Activated naive CD8-positive, alpha-beta T cell treated with anti-CD3 and anti-CD28 coated beads for 36 hours (primary cell): ENCODE results near the gene RYR2. TPM values are rescaled to one million over a fixed set of nuclear protein-coding genes. Genes with fewer than 3 reads are reported as not detected.

Experiments used
- DNase-seq: peaks from one replicate; pipeline ENCODE4 v3.0.0; 2021
- H3K27ac Mint-ChIP-seq: one replicate; pipeline ENCODE4 v1.8.0; 2022; ENCODE audit warnings: mild to moderate bottlenecking, moderate library complexity, mixed read lengths
- H3K27me3 Mint-ChIP-seq: one replicate; pipeline ENCODE4 v1.8.0; 2022; ENCODE audit warnings: mild to moderate bottlenecking, mixed read lengths
- H3K36me3 Mint-ChIP-seq: one replicate; pipeline ENCODE4 v1.8.0; 2021; ENCODE audit warnings: mild to moderate bottlenecking, mixed read lengths
- H3K4me1 Mint-ChIP-seq: one replicate; pipeline ENCODE4 v1.8.0; 2021; ENCODE audit warnings: mixed read lengths
- H3K4me3 Mint-ChIP-seq: one replicate; pipeline ENCODE4 v1.8.0; 2022; ENCODE audit warnings: mild to moderate bottlenecking, moderate library complexity, mixed read lengths
- H3K9me3 Mint-ChIP-seq: one replicate; pipeline ENCODE4 v1.8.0; 2022; ENCODE audit warnings: mixed read lengths
- total RNA-seq, 2 experiments: library from RNA; stranded (reverse); gene quantifications; one replicate each; pipeline ENCODE4 v1.2.3, GENCODE V29; 2021

The RYR2 gene
- total RNA-seq, 2 experiments from 2014 or later: not detected

DNA sequence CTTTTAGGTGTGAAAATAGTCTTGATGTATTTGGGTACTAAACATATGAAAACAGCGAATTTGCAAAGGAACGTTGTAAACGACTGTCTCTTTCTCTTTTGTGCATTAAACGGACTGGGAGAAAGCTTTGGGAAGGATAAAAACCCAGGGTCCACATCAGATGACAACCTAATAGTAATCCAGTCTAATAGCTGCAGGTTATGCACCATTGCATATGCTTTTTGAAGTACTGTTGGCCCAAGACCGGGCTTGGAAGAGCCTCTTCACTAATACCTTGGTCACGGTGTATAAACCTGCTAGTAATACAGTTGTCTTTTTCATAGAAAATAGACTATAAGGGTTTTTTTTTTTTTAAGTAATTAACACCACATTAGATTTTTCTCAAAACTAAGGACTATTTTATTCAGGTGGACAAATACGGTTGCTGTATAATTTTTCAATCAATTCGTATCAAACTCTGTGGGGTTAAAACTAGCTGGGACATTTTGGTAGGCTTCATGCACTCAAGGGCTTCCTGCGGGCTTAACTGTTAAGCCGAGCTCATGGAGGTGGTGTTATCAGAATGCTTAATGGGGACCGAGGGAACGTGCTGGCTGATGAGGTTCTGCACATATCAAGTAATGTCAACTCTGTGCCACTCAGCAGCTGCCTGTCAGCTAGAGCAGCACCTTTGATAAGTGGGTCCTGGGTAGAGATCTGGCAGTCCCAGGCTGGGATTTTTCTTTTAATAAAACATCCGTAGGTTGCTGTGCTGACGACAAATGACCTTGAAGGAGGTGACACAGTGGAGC is 2.1 kb downstream of the RYR2 start:
- H3K27me3 Mint-ChIP-seq: peaks cover 55% of the 10 kb centered on the region
- H3K4me3 Mint-ChIP-seq: no peak overlapping the region
- peaks cover 7% of the 10 kb centered on the region for H3K4me1 Mint-ChIP-seq
- DNase-seq: no peak
- H3K9me3 Mint-ChIP-seq: no peaks in the 10 kb centered on the region
- H3K36me3 Mint-ChIP-seq: no peaks in the 10 kb centered on the region
- no peak overlapping the region for H3K27ac Mint-ChIP-seq

DNA sequence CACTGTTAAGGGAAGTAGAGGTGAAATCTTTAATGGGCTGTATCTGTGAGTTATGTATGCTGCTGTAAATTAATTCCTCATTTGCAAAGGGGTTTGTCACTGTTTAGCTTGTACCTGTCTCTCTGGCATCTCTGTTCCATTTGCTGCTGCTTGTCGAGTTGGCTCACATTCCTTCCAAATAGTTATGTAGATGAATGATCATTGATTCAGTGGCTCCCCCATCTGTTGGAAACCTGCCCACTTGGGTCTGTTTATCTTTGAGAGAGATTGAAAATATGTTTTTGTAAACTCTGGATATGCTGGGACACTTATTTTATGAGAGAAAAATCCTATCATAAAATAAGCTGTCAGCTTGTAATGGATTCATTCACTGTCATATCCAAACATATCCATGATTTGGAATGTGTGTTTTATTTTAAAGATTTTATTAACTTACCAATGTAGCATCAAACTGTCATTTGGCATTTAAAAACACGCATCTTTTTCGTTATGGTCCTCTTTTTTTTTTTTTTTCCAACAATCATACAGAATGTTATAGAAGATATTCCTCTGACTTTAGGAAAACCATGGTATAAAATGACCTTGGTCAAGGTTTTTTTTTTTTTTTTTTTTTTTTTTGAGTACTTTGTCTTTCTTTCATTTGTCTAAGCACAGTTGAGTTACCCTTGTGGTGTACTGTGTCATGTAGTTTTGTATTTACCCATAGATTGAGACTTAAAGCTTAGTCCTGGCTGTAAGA is 3.5 kb downstream of the RYR2 start:
- Mint-ChIP-seq H3K4me3 (no peak overlapping the region), H3K27ac (no peak overlapping the region), H3K4me1 (peaks cover 7% of the 10 kb centered on the region), H3K27me3 (peaks cover 52% of the 10 kb centered on the region), H3K9me3 (no peaks in the 10 kb centered on the region), H3K36me3 (no peaks in the 10 kb centered on the region)
- DNase-seq: no peak

DNA sequence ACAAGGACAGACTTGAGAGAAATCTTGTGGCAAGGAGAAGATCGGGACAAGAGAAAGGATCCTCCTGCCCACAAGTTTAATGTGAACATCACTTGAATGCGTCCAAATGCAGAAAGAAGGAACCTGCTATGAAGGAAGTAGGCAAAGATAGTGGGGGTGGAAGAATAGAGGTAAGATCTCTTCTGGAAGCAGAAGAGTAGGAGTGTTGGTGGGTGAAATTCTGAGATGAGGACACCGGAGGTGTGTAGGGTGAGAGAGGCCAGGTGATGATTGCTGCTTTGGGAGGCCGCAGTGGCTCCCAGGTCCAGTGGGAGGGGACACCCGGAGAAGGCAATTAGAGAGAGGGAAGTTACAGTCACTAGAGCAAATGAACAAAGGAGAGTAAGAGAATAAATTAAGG is 6.8 kb downstream of the RYR2 start:
- H3K4me3 Mint-ChIP-seq: no peak overlapping the region

DNA sequence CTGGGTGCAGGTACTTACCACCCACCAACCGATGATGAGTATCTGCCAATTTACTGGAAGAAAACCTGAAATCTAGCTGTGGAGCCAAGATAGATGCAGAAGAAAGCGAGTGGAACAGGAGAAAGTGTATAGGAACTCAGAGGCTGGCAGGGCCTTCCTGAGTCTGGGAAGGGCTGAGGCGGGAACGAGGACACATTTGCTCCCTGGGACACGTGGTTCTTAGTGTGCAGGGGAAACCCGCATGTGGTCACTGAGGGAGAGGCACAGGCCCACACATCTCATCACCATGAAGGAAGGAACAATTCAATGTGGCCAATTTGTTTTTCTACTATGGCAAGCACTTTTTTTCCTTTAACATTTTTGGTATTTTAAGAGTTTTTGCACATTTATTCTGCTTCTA is 8.2 kb downstream of the RYR2 start:
- Mint-ChIP-seq H3K4me3 (no peak overlapping the region), H3K27ac (no peak overlapping the region), H3K36me3 (no peaks in the 10 kb centered on the region), H3K27me3 (peaks cover 35% of the 10 kb centered on the region), H3K9me3 (no peaks in the 10 kb centered on the region), H3K4me1 (no peaks in the 10 kb centered on the region)
- no peak for DNase-seq

More for the DNA sequence above, 6.8 kb downstream of the RYR2 start:
- H3K27ac Mint-ChIP-seq: no peak overlapping the region
- peaks cover 39% of the 10 kb centered on the region for H3K27me3 Mint-ChIP-seq
- no peaks in the 10 kb centered on the region for H3K4me1 Mint-ChIP-seq
- no peaks in the 10 kb centered on the region for H3K9me3 Mint-ChIP-seq
- no peak for DNase-seq
- no peaks in the 10 kb centered on the region for H3K36me3 Mint-ChIP-seq

DNA sequence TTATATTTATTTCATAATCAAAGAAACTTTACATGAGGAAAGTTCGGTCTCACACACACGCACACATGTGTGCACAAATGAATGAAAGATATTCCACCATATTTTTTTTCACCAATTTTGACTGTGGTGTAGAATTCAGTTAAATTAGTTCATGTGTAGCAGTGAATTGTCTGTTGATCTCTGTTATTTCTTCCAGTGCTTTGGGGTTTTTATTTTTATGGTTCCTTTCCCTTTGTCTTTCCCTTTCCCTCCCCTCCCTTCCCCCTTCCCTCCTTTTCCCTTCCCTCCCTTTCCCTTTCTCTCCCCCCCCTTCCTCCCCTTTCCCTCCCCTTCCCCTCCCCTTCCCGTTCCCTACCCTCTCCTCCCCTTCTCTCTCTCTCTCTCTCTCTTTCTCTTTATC is 8.9 kb downstream of the RYR2 start:
- no peak overlapping the region for H3K4me3 Mint-ChIP-seq
- no peak overlapping the region for H3K27ac Mint-ChIP-seq
- no peaks in the 10 kb centered on the region for H3K36me3 Mint-ChIP-seq
- H3K27me3 Mint-ChIP-seq: peaks cover 32% of the 10 kb centered on the region
- H3K9me3 Mint-ChIP-seq: no peaks in the 10 kb centered on the region
- no peak for DNase-seq
- no peaks in the 10 kb centered on the region for H3K4me1 Mint-ChIP-seq

DNA sequence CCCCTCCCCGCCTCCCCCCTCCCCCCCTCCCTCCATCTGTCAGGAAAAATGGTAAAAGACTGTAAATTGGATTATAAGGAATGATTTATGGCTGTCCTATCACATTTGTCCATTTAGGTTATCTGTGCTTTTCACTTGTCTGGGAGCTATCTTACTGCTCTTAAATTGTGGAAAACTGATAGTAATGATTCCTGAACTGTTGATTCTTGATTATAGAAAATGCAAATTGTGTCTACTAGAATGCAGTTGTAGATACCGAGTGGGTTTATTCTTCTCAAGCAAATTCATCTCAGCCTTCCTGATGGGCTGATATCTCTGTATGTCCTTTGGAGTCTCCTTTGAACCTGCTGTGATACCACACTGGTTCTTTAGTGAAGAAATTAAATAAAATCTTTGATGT is 12.3 kb downstream of the RYR2 start:
- H3K4me1 Mint-ChIP-seq: no peaks in the 10 kb centered on the region
- no peak overlapping the region for H3K4me3 Mint-ChIP-seq
- no peaks in the 10 kb centered on the region for H3K36me3 Mint-ChIP-seq
- H3K9me3 Mint-ChIP-seq: no peaks in the 10 kb centered on the region
- H3K27me3 Mint-ChIP-seq: peaks cover 29% of the 10 kb centered on the region
- no peak overlapping the region for H3K27ac Mint-ChIP-seq
- no peak for DNase-seq

DNA sequence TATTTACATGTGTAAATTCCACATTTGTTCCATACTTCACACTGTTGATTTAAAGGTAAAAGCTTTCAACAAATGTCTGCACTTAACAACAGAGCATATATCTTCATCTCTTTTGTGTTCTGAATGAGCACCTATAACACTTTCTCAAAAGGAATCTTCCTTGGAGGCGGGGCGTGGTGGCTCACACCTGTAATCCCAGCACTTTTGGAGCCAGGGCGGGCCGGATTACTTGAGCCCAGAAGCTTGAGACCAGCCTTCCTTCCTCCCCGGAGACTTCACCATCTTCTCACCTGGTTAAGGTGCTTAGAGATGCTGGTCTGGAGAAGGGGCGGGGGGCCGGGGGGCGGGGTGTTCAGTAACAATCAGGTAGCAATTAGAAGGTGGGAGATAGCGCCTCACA is 16.5 kb downstream of the RYR2 start:
- Mint-ChIP-seq H3K4me1 (no peaks in the 10 kb centered on the region), H3K9me3 (no peaks in the 10 kb centered on the region), H3K27me3 (peaks cover 17% of the 10 kb centered on the region), H3K27ac (no peak overlapping the region), H3K36me3 (no peaks in the 10 kb centered on the region), H3K4me3 (no peak overlapping the region)
- no peak for DNase-seq

DNA sequence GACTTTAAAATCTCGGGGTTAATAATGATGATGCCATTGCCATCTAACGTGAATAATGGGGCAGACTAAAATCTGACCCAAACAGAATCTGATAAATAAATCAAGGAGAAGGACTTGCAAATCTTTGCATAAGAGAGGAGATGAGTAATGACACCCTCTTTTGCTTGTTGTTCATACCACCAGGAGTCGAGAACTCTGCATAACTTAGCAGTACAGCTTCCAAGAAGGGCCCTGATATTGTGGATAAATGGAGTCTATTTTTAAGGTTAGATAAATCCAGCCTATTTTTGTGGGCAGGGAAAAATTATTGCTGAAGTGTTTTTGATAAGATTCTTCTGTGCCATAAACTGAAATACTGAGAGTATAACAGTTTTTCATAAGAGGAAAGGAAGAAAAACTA is 17.3 kb downstream of the RYR2 start:
- no peaks in the 10 kb centered on the region for H3K4me1 Mint-ChIP-seq
- no peak overlapping the region for H3K4me3 Mint-ChIP-seq
- H3K36me3 Mint-ChIP-seq: no peaks in the 10 kb centered on the region
- H3K27ac Mint-ChIP-seq: no peak overlapping the region
- no peaks in the 10 kb centered on the region for H3K9me3 Mint-ChIP-seq
- DNase-seq: no peak
- peaks cover 12% of the 10 kb centered on the region for H3K27me3 Mint-ChIP-seq

DNA sequence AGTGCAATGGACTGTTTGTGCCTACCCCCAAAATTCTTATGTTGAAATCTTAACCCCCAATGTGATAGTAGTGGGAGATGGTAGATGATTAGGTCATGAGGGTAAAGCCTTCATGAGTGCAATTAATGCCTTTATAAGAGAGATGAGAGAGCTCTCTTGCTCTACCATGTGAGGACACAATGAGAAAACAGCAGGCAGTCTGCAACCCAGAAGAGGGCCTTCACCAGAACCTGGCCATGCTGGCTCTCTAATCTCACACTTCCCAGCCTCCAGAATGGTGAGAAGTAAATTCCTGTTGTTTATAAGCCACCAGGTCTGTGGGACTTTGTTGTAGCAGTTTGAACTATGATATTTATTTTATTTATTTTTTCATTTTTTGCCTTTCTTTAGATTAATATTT is 21.0 kb downstream of the RYR2 start:
- Mint-ChIP-seq H3K4me3 (no peak overlapping the region), H3K27me3 (peaks cover 17% of the 10 kb centered on the region), H3K27ac (no peak overlapping the region), H3K4me1 (no peaks in the 10 kb centered on the region), H3K36me3 (no peaks in the 10 kb centered on the region), H3K9me3 (no peaks in the 10 kb centered on the region)
- DNase-seq: no peak

DNA sequence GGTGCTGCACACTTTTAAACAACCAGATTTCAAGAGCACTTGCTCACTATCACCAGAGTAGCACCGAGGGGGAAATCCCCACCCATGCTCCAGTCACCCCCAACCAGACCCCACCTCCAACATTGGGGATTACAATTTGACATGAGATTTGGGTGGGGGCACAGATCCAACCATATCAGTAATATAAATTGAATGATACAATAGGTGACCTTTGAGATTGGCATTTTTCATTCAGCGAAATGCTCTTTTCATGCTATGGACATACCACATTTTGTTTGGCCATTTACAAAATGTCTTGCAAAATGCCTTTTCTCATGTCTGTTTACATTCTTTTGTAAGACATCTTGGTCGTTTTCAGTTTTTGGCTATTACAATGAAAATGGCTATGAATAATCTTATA is 23.9 kb downstream of the RYR2 start:
- Mint-ChIP-seq H3K9me3 (no peaks in the 10 kb centered on the region), H3K27me3 (peaks cover 24% of the 10 kb centered on the region), H3K27ac (no peak overlapping the region), H3K4me3 (no peak overlapping the region), H3K36me3 (no peaks in the 10 kb centered on the region), H3K4me1 (no peaks in the 10 kb centered on the region)
- DNase-seq: no peak

DNA sequence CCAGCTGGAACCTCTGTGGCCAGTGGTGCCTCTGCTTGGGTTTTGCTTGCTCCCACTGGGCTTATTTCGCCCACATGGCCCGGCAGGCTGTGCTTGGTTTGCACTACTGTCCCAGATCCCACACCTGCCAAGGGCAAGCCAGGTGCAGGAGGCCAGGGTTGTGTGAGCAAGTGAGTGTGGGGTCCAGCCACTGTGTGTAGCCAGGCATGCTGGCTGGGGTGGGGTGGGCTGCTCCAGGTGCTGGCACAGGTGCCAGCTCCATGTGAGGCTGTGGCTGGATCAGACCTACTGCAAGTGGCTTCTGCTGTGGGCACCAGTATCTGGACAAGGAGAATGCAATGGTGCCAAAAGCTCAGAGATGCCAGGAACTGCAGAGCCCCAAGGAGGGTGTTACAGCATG is 28.5 kb downstream of the RYR2 start:
- DNase-seq: no peak
- Mint-ChIP-seq H3K27me3 (peaks cover 32% of the 10 kb centered on the region), H3K9me3 (no peaks in the 10 kb centered on the region), H3K4me3 (no peak overlapping the region), H3K36me3 (no peaks in the 10 kb centered on the region), H3K27ac (no peak overlapping the region), H3K4me1 (no peaks in the 10 kb centered on the region)

DNA sequence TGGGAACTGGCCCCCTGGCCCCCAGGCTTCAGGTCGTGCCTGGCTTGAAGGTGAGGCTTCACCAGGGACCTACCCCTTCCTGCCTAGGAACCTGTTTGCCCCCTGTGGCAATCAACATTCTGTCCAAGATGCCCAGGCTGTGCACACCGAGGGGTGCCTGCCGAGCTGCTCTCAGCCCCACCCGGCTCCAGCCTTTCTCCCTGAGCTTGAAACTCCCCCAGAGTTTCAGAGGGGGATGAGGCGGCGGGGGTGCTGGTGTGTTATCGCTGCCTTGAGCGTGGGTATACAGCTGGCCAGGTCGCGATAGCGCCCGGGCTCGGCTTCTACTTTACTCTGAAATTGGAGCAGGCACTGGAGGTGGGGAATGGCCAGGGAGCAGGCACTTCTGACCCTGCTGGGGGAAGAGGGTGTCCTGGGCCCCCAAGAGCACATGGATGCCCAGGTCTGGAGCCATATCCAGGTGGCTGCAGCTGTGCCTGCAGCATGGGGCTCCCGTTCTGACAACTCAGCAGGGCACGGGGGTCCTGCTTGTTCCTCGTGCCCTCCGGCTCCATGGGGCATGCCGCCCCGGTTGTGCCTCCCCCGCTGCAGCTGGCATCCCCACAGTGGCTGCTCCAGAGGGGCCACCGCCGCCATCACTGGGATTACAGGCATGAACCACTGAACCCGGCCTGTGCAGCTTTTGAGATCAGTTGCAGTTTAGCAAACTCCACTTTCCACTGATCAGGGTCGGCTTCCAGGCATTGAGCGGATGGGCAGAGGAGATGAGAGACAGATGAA is 29.8 kb downstream of the RYR2 start:
- no peak for DNase-seq
- H3K4me3 Mint-ChIP-seq: no peak overlapping the region

DNA sequence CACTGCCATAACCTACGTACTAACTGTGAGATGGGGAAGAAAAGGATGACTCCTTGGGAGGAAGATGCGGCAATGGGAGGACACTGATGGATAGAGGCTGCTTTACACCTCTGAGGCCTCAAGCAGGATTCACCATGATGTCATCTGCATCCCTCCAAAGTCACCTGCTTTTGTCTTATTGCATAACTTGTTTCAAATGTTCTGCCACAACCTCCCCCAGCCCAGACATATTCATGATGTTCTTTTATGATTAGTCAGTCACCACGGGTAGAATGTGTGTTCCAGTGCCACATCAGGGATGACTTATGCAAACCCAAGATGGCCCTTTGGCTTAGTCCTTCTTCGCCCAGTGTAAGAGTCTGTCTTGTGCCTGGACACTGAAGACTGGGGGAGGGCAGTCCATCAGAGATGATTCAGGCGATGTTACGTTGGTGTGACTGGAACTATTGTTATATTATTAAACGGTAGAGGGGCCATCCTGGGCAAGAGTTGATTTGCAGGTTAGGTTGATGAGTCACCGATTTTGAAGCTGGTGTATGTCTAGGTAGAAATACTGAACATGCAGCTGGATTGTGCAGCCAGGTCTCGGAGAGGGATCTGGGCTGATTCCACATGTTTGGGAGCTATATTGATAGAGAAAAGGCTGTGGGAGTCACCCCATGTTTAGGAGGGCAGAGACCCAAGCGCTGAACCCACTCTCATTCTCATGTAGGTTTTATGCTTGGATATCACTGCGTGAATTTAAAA is 32.6 kb downstream of the RYR2 start:
- Mint-ChIP-seq H3K27ac (no peak overlapping the region), H3K4me3 (no peak overlapping the region), H3K9me3 (no peaks in the 10 kb centered on the region), H3K27me3 (peaks cover 11% of the 10 kb centered on the region), H3K36me3 (no peaks in the 10 kb centered on the region), H3K4me1 (no peaks in the 10 kb centered on the region)
- no peak for DNase-seq

More for the DNA sequence above, 29.8 kb downstream of the RYR2 start:
- Mint-ChIP-seq H3K9me3 (no peaks in the 10 kb centered on the region), H3K36me3 (no peaks in the 10 kb centered on the region), H3K27ac (no peak overlapping the region), H3K4me1 (no peaks in the 10 kb centered on the region), H3K27me3 (peaks cover 29% of the 10 kb centered on the region)

DNA sequence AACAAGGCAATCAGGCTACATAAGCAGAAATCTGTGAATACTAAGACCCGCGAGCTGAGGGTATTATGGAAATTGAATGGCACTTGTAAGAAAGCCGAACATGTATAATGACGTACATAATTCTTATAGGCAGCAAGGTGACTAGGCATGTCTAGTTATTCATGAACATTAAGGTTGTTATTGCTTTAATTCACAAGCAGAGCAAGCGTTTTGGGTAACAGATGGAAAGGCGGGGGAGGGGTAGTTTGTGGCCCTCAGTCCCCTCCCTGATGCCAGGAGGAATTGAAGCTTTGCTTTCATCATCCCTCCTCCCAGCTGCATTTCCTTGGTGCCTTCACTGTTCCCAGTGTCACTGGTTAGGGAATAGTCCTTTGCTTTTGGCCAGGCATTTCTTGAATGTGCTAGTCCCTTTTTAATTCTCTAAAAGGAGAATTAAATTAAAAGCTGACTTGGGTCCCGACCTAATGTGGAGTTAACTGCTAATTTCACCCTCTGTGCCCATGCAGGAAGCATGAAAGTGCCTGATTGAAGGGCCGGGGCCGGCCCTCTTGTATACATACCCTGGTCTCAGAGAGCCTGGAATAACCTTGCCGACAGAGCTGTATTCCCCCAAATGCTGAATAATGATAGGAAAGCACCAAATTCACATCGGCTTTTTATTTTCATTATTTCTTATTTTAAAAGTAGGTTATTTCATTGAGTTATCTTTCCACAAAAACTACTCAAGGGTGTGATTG is 42.5 kb downstream of the RYR2 start:
- Mint-ChIP-seq H3K4me1 (no peaks in the 10 kb centered on the region), H3K4me3 (no peak overlapping the region), H3K9me3 (peaks cover 3% of the 10 kb centered on the region), H3K27me3 (peaks cover 4% of the 10 kb centered on the region), H3K36me3 (no peaks in the 10 kb centered on the region), H3K27ac (no peak overlapping the region)
- no peak for DNase-seq
